Measurements from ENCODE around the gene TECPR1.
"Not testable (repeated sequence)": the region's sequence is repeated elsewhere in the genome, so short reads cannot be mapped to it uniquely, and the experiment has no call there.

TECPR1 gene

DNA sequence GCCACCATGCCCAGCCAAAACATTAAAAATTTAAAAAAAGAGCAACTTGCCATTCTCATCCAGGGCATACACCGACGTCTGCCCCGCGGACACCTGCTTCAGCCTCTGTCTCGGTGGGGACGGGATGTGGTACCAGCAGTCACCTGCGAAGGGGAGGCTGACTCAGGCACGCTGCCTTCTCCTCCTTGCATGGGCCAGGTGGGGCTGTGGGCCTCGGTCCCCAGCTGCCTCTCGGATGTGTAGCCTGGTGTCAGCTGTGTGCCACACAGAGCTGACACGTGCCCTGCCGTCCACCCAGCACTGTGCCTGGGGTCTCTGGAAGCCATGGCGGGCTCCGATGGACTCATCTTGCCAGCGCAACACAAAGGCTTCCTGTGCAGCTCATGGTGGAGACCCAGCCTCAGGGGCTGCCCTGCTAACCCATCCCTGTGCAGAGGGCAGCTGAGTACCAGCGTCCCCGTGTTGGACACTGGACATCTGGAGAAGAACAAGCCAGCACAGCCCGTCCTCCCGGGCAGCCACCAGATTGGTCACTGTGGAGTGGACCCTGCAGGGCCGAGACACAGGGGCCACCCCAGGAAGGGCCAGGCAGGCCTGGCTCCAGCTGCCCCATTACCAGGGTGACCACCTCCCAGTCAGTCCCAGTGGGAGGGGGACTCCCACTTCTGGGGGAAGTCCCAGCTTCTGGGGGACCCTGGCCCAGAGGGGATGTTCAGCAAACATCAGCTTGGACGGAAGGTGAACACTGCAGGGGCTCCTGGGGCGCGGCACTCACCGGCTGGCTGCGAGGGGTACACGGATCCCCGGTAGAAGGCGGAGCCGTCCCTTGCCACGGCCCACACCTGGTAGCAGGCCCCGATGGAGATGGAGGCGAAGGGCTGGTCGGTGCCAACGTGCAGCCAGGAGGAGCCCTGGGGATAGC, 30.2 kb downstream of the TECPR1 start:
- TF ChIP-seq, protein P1, sequence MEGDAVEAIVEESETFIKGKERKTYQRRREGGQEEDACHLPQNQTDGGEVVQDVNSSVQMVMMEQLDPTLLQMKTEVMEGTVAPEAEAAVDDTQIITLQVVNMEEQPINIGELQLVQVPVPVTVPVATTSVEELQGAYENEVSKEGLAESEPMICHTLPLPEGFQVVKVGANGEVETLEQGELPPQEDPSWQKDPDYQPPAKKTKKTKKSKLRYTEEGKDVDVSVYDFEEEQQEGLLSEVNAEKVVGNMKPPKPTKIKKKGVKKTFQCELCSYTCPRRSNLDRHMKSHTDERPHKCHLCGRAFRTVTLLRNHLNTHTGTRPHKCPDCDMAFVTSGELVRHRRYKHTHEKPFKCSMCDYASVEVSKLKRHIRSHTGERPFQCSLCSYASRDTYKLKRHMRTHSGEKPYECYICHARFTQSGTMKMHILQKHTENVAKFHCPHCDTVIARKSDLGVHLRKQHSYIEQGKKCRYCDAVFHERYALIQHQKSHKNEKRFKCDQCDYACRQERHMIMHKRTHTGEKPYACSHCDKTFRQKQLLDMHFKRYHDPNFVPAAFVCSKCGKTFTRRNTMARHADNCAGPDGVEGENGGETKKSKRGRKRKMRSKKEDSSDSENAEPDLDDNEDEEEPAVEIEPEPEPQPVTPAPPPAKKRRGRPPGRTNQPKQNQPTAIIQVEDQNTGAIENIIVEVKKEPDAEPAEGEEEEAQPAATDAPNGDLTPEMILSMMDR (IDR thresholded peaks at IDR 0.05; ENCODE audit: insufficient read depth, low read depth, low read length, missing control alignments) = no peak
- no peak for DNase-seq (ENCODE audit: low read depth)
- no peak overlapping the region for H3K4me3 ChIP-seq (ENCODE audit: low read depth, low read length)

DNA sequence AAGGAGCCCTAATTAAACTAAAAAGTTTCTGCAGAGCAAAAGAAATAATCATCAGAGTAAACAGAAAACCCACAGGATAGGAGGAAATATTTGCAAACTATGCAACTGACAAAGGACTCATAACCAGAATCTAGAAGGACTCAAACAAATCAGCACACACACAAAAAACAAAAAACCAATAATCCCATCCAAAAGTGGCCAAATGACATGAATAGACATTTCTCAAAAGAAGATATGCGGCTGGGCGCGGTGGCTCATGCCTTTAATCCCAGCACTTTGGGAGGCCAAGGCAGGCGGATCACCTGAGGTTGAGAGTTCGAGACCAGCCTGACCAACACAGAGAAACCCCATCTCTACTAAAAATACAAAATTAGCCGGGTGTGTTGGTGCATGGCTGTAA, 32.6 kb downstream of the TECPR1 start:
- not testable (repeated sequence) for H3K4me3 ChIP-seq (ENCODE audit: low read depth, low read length)
- DNase-seq (ENCODE audit: low read depth) = peak; percentile 67

DNA sequence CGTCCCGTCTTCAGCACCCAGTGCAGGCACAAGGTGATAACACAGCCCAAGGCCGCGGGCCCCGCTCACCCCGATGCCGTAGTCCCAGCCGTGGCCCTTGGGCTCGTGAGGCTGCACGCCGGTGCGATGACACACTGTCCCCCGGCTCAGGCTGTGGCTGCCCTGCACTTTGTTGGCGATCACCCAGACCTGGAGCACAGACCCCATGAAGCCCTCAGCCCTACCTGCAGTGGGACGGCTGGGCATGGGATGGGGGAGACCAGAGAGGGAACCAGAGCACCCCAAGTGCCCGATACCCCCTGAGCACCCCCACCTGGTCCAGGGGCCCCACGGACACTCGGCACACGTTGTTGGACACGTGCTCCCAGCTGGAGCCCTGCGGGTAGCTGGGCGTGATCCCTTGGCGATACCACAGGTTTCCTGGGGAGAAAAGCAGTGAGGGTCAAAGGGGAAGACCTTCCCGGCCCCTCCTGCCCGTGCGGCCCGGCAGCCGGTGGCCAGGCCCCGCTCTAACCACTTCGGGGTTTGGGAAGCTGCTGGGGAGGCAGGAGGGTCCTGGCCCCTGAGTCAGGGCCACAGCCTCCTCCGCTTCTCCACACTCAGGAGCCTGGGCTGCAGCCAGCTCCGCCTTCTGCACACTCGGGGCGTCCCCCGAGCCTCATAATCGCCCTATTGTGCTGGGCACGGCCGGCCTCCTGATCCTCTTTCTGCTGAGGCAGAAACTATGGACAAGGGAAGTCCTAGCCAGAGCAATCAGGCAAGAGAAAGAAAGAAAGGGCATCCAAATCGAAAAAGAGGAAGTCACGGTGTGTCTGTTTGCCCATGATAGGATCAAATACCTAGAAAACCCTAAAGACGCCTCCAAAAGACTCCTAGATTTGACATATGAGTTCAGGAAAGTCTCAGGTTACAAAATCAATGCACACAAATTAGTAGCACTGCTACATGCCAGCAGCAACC, 34.1 kb downstream of the TECPR1 start:
- TF ChIP-seq, protein P1 (IDR thresholded peaks at IDR 0.05; ENCODE audit: insufficient read depth, low read depth, low read length, missing control alignments) = no peak
- DNase-seq (ENCODE audit: low read depth) = no peak
- H3K4me3 ChIP-seq (ENCODE audit: low read depth, low read length) = no peak overlapping the region

DNA sequence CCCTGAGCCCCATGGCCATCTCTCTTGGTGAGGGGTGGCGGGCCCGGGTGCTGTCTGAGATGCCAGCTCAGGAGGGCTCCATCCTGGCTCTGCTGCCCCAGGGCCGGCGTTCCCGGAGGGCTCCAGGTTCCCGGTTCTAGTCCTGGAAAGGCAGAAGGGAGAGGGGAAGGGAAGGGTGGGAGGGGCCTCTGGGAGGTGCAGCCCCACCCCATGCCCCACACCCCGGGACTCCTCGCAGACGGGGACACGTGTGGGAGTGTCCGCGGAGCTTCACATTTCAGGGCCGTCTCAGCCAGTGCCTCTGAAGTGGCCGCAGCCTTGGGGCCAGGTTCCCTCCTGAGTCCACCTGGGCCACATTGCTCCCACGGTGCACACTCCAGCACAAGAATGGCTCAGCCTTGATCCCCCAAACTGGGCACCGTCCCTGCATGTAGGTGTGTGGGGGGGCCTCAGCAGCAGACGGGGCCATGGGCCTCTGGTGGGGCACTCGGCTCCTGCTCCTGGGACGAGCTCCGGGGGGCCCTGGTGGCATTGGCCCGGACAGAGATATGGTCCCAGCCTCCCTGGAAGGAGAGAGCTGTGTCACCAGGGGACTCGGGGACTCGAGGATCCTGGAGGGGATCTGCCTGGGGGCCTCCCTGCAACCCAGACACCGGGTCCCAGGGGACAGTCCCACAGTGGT, 35.0 kb downstream of the TECPR1 start:
- TF ChIP-seq, protein P1 (IDR thresholded peaks at IDR 0.05; ENCODE audit: insufficient read depth, low read depth, low read length, missing control alignments) = no peak
- no peak for DNase-seq (ENCODE audit: low read depth)
- H3K4me3 ChIP-seq (ENCODE audit: low read depth, low read length) = no peak overlapping the region

DNA sequence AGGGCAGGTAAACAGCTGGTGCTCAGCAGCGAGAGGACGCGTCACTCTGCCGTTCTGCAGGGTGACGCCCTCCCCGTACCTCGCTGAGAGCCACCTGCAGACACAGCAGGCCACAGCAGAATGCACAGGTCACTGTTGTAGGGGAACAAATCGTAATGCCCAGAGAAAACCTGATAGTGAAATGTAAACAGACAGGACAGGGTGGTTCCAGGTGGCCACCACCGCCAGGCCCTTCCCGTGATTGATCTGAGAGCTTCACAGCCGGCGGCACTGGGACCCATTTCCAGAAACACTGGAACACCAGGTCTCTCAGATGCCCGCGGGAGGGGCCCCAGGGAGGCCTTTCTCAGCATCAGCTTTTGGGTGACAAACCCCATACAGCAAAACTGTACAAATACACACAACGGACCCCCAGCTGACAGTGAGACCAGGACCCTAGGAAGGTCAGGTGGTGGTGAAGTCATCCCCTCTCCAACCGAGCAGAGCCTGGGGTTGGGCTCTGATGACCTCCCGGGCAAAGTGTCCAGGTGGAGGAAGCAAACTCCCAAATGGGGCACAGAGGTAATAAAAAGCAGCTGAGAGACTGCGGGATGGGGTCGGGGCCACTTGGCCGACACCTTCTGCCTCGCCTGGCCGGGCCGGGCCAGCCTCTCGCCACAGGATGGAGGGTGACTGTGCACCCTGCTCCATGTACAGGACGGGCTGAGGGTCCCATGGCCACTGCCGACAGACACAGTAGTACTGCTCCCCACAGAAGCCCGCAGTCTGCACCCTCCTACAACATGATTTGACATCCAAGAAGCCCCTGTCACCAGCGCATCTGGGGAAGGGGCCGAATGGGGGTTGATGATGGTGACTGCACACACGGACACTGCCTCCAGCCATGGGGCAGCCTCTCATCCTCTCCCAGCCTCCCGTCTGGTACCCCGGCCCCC, 36.2 kb downstream of the TECPR1 start:
- TF ChIP-seq, protein P1 (IDR thresholded peaks at IDR 0.05; ENCODE audit: insufficient read depth, low read depth, low read length, missing control alignments) = no peak
- no peak for DNase-seq (ENCODE audit: low read depth)
- no peak overlapping the region for H3K4me3 ChIP-seq (ENCODE audit: low read depth, low read length)

DNA sequence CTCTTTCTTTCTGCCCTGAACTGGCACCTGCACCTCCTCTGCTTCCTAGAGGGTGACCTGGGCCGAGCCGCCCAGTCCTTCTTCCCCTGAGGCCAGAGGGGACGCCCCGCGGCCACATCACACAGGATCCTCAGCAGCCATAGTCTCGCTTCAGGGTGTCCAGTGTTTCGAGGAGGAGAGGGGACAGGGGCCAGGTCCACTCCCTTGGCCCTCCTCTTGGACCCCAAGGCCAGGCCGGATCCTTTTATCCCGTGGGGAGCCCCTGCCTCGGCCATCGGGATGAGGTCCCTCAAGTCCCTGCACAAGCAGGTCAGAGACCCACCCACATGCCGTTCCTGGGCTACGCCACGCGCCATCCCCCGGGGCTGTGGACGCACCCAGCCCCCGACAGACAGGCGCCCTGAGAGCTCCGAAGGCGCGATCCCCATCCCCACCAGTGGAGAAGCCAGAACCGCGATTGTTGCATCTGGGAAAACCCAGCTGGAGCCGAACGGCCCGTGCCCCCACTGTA, 37.2 kb downstream of the TECPR1 start:
- H3K4me3 ChIP-seq (ENCODE audit: low read depth, low read length) = no peak overlapping the region
- TF ChIP-seq, protein P1 (IDR thresholded peaks at IDR 0.05; ENCODE audit: insufficient read depth, low read depth, low read length, missing control alignments) = no peak
- no peak for DNase-seq (ENCODE audit: low read depth)

All from GM12865 (cell line).